Measurements from ENCODE around the gene VEGFD.
"Not testable (repeated sequence)": the region's sequence is repeated elsewhere in the genome, so short reads cannot be mapped to it uniquely, and the experiment has no call there.

Gene VEGFD

GRCh38 chrX:15311119-15311518, 73.1 kb downstream of the VEGFD start:
- no peak overlapping the region for H3K4me3 ChIP-seq (ENCODE audit: low read depth, low read length)
- no peak for TF ChIP-seq CTCF (IDR thresholded peaks at IDR 0.05; ENCODE audit: low read depth, low read length)

GRCh38 chrX:15310117-15310516, 74.1 kb downstream of the VEGFD start:
- no peak for TF ChIP-seq CTCF (IDR thresholded peaks at IDR 0.05; ENCODE audit: low read depth, low read length)
- no peak overlapping the region for H3K4me3 ChIP-seq (ENCODE audit: low read depth, low read length)

DNA sequence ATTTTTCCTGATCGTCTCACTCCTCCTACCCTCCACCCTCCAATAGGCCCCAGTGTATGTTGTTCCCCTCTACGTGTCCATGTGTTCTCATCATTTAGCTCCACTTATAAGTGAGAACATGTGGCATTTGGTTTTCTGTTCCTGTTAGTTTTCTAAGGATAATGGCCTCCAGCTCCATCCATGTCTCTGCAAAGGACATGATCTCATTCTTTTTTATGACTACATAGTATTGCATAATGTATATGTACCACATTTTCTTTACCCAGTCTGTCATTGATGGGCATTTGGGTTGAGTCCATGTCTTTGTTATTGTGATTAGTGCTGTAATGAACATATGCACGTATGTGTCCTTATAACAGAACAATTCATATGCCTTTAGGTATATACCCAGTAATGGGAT, 78.3 kb downstream of the VEGFD start:
- H3K4me3 ChIP-seq (ENCODE audit: low read depth, low read length) = not testable (repeated sequence)

DNA sequence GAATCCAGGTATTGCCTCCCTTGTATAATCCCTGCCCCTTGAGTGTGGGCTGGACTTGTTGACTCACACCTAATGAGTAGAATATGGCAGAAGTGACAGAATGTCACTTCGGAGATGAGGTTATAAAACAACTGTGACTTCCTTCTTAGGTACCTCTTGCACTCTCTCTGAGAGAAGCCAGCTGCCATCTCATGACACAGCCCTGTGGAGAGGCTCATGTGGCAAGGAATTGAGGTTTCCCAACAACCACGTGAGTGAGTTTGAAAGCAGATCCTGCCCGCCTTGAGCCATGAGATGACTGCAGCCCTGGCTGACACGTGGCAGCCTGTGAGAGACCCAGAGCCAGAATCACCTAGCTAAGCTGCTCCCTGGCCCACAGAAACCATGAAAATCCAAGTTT, 82.3 kb downstream of the VEGFD start:
- no peak for TF ChIP-seq CTCF (IDR thresholded peaks at IDR 0.05; ENCODE audit: low read depth, low read length)
- H3K4me3 ChIP-seq (ENCODE audit: low read depth, low read length) = no peak overlapping the region

GRCh38 chrX:15299941-15300851, 84.0 kb downstream of the VEGFD start:
- TF ChIP-seq CTCF (IDR thresholded peaks at IDR 0.05; ENCODE audit: low read depth, low read length) = peak; percentile 30

GRCh38 chrX:15298780-15299179, 85.4 kb downstream of the VEGFD start:
- H3K4me3 ChIP-seq (ENCODE audit: low read depth, low read length) = no peak overlapping the region
- TF ChIP-seq CTCF (IDR thresholded peaks at IDR 0.05; ENCODE audit: low read depth, low read length) = no peak

More at GRCh38 chrX:15299941-15300851, 84.0 kb downstream of the VEGFD start:
- H3K4me3 ChIP-seq (ENCODE audit: low read depth, low read length) = no peak overlapping the region

DNA sequence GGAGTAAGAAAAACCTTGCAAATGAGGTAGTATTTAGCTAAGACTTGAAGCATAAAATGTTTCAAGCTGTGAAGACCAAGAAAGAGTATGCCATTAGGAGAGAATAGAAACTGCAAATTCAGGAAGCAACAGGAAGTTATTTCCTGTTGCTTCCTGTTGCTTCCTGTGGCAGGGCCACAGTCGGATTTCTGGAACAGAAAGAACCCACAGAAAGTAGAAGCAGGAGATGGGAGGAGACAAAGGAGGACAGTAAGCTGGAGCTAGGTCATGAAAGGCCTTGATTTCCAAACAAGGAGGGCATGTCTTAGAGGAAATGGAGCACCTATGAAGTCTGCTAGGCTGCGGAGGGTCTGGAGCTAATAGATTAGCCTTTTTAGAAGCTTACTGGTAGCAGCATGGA, 86.0 kb downstream of the VEGFD start:
- TF ChIP-seq CTCF (IDR thresholded peaks at IDR 0.05; ENCODE audit: low read depth, low read length) = no peak
- H3K4me3 ChIP-seq (ENCODE audit: low read depth, low read length) = no peak overlapping the region
